ENCODE results near the gene SELENOK.

SELENOK gene

GRCh38 chr3:53841296-53841695 is 50.4 kb downstream of the SELENOK start:
- Histone ChIP-seq H3K79me2 (no peaks in the 10 kb centered on the region), H2AFZ (no peak overlapping the region), H3K9ac (no peak overlapping the region), H3K36me3 (ENCODE audit: control insufficient read depth, insufficient read depth, low read length) (no peaks in the 10 kb centered on the region), H3K4me2 (ENCODE audit: low read length) (no peak overlapping the region), H3K9me3 (ENCODE audit: control insufficient read depth, low read length) (no peaks in the 10 kb centered on the region), H3K27me3 (ENCODE audit: control insufficient read depth, insufficient read depth, low read length) (no peaks in the 10 kb centered on the region), H3K4me1 (peaks cover 16% of the 10 kb centered on the region), H3K4me3 (ENCODE audit: low read depth, low read length) (no peak overlapping the region), H3K27ac (no peak overlapping the region)
- TF ChIP-seq, protein P1, sequence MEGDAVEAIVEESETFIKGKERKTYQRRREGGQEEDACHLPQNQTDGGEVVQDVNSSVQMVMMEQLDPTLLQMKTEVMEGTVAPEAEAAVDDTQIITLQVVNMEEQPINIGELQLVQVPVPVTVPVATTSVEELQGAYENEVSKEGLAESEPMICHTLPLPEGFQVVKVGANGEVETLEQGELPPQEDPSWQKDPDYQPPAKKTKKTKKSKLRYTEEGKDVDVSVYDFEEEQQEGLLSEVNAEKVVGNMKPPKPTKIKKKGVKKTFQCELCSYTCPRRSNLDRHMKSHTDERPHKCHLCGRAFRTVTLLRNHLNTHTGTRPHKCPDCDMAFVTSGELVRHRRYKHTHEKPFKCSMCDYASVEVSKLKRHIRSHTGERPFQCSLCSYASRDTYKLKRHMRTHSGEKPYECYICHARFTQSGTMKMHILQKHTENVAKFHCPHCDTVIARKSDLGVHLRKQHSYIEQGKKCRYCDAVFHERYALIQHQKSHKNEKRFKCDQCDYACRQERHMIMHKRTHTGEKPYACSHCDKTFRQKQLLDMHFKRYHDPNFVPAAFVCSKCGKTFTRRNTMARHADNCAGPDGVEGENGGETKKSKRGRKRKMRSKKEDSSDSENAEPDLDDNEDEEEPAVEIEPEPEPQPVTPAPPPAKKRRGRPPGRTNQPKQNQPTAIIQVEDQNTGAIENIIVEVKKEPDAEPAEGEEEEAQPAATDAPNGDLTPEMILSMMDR (IDR thresholded peaks at IDR 0.05) = no peak

DNA sequence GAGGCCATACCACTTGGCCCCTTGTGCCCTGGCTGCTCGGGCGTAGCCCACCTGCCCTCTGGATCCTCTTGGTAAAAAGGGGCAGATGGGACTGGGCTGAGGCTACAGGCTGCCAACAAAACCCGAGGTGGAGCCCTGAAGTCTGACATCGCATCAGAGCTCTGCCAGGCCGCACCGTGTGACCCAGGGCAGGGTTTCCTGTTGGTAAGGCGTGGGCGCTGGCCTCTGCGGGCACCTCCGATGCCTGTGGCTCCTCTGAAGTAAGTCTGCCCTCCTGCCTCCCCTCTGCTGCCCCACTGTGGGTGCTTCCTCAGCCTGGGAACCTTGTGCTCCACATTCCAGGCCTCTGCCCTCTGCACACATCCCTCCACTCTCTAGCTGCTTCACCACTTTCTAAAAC is 54.3 kb downstream of the SELENOK start:
- Histone ChIP-seq H2AFZ (no peak overlapping the region), H3K27ac (no peak overlapping the region), H3K4me2 (ENCODE audit: low read length) (no peak overlapping the region), H3K4me1 (no peaks in the 10 kb centered on the region), H3K27me3 (ENCODE audit: control insufficient read depth, insufficient read depth, low read length) (no peaks in the 10 kb centered on the region), H3K79me2 (peaks cover 6% of the 10 kb centered on the region), H3K9me3 (ENCODE audit: control insufficient read depth, low read length) (no peaks in the 10 kb centered on the region), H3K36me3 (ENCODE audit: control insufficient read depth, insufficient read depth, low read length) (no peaks in the 10 kb centered on the region), H3K4me3 (ENCODE audit: low read depth, low read length) (no peak overlapping the region), H3K9ac (no peak overlapping the region)
- TF ChIP-seq, protein P1 (IDR thresholded peaks at IDR 0.05) = no peak

GRCh38 chr3:53836084-53836872 is 55.4 kb downstream of the SELENOK start:
- TF ChIP-seq, protein P1 (IDR thresholded peaks at IDR 0.05) = no peak
- Histone ChIP-seq H3K27ac (no peak overlapping the region), H3K9me3 (ENCODE audit: control insufficient read depth, low read length) (no peaks in the 10 kb centered on the region), H2AFZ (no peak overlapping the region), H3K27me3 (ENCODE audit: control insufficient read depth, insufficient read depth, low read length) (no peaks in the 10 kb centered on the region), H3K79me2 (peaks cover 6% of the 10 kb centered on the region), H3K4me2 (ENCODE audit: low read length) (no peak overlapping the region), H3K4me1 (no peaks in the 10 kb centered on the region), H3K9ac (no peak overlapping the region), H3K36me3 (ENCODE audit: control insufficient read depth, insufficient read depth, low read length) (no peaks in the 10 kb centered on the region), H3K4me3 (ENCODE audit: low read depth, low read length) (no peak overlapping the region)

DNA sequence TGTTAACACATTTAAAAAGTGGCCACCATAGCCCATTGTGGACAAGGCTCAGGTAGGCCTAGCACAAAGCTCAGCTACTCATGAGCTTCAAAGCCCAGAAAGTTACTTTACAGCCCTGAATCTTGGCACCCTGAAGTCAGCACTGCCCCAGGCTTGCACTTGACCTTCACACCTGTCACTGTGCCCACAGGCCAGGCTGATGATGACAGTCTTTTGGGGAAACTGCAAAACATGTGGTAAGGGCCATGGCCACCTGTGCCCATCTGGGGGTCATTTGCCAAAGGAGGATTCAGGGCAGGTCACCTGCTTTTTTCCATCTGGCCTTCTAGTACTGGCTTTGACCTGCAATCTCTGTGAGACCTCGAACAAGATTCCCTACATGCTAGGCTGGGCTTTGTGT is 56.4 kb downstream of the SELENOK start:
- Histone ChIP-seq H3K4me2 (ENCODE audit: low read length) (no peak overlapping the region), H3K9ac (no peak overlapping the region), H3K9me3 (ENCODE audit: control insufficient read depth, low read length) (no peaks in the 10 kb centered on the region), H2AFZ (no peak overlapping the region), H3K4me1 (no peaks in the 10 kb centered on the region), H3K79me2 (peaks cover 6% of the 10 kb centered on the region), H3K36me3 (ENCODE audit: control insufficient read depth, insufficient read depth, low read length) (no peaks in the 10 kb centered on the region), H3K27ac (no peak overlapping the region), H3K27me3 (ENCODE audit: control insufficient read depth, insufficient read depth, low read length) (no peaks in the 10 kb centered on the region), H3K4me3 (ENCODE audit: low read depth, low read length) (no peak overlapping the region)
- TF ChIP-seq, protein P1 (IDR thresholded peaks at IDR 0.05) = no peak
